ENCODE data around the gene ROPN1B. TPM values are rescaled to one million over a fixed set of nuclear protein-coding genes. Genes with fewer than 3 reads are reported as not detected.

Gene ROPN1B
- total RNA-seq, 2 donors from 2014 or later: 3.9 to 4.7 TPM

GRCh38 chr3:126005951-126006350 lies 37.0 kb downstream of the ROPN1B start:
- Histone ChIP-seq H3K27me3 (no peaks in the 10 kb centered on the region), H3K9me3 (no peaks in the 10 kb centered on the region), H3K27ac (no peak overlapping the region), H3K36me3 (peaks cover 13% of the 10 kb centered on the region), H3K4me3 (no peak overlapping the region), H3K4me1 (no peaks in the 10 kb centered on the region)
- no peak for TF ChIP-seq CTCF (IDR thresholded peaks at IDR 0.05)
- DNase-seq (ENCODE audit: low spot score): no peak

GRCh38 chr3:126008219-126008618 lies 39.2 kb downstream of the ROPN1B start:
- Histone ChIP-seq H3K9me3 (no peaks in the 10 kb centered on the region), H3K4me3 (no peak overlapping the region), H3K27me3 (no peaks in the 10 kb centered on the region), H3K36me3 (peaks cover 13% of the 10 kb centered on the region), H3K27ac (no peak overlapping the region), H3K4me1 (no peaks in the 10 kb centered on the region)
- no peak for TF ChIP-seq CTCF (IDR thresholded peaks at IDR 0.05)
- DNase-seq (ENCODE audit: low spot score): no peak

GRCh38 chr3:126009181-126009580 lies 40.2 kb downstream of the ROPN1B start:
- Histone ChIP-seq H3K36me3 (peaks cover 13% of the 10 kb centered on the region), H3K27ac (no peak overlapping the region), H3K27me3 (no peaks in the 10 kb centered on the region), H3K9me3 (no peaks in the 10 kb centered on the region), H3K4me3 (no peak overlapping the region), H3K4me1 (no peaks in the 10 kb centered on the region)
- no peak for TF ChIP-seq CTCF (IDR thresholded peaks at IDR 0.05)
- no peak for DNase-seq (ENCODE audit: low spot score)

- Histone ChIP-seq H3K27me3 (no peaks in the 10 kb centered on the region), H3K4me1 (no peaks in the 10 kb centered on the region), H3K36me3 (peaks cover 12% of the 10 kb centered on the region), H3K9me3 (no peaks in the 10 kb centered on the region), H3K27ac (no peak overlapping the region), H3K4me3 (no peak overlapping the region)
- no peak for DNase-seq (ENCODE audit: low spot score)
- TF ChIP-seq CTCF (IDR thresholded peaks at IDR 0.05): no peak
These were observed 44.8 kb downstream of the ROPN1B start for GRCh38 chr3:126013751-126014156.

GRCh38 chr3:126014252-126014651 lies 45.3 kb downstream of the ROPN1B start:
- Histone ChIP-seq H3K4me3 (no peak overlapping the region), H3K9me3 (no peaks in the 10 kb centered on the region), H3K36me3 (peaks cover 12% of the 10 kb centered on the region), H3K4me1 (no peaks in the 10 kb centered on the region), H3K27me3 (no peaks in the 10 kb centered on the region), H3K27ac (no peak overlapping the region)
- DNase-seq (ENCODE audit: low spot score): peak; percentile 40
- no peak for TF ChIP-seq CTCF (IDR thresholded peaks at IDR 0.05)

- DNase-seq (ENCODE audit: low spot score): peak; percentile 49
- H3K36me3 ChIP-seq: peaks cover 12% of the 10 kb centered on the region
- H3K4me1 ChIP-seq: no peaks in the 10 kb centered on the region
These were observed 46.1 kb downstream of the ROPN1B start for GRCh38 chr3:126015075-126015474.

More at GRCh38 chr3:126015075-126015474, 46.1 kb downstream of the ROPN1B start:
- no peak for TF ChIP-seq CTCF (IDR thresholded peaks at IDR 0.05)
- no peaks in the 10 kb centered on the region for H3K9me3 ChIP-seq
- no peaks in the 10 kb centered on the region for H3K27me3 ChIP-seq
- no peak overlapping the region for H3K27ac ChIP-seq
- no peak overlapping the region for H3K4me3 ChIP-seq
